HFF-Myc (cell line): ENCODE data around the gene SHISA7.

ENCODE experiments used
- DNase-seq: peaks from one replicate; pipeline ENCODE4 v3.0.0-alpha.2; 2011; ENCODE audit warnings: low read depth; ENCODE audit errors: extremely low read depth
- H3K4me3 ChIP-seq: replicated peaks from 2 replicates; pipeline ENCODE4 v1.5.1; 2011; ENCODE audit warnings: low read depth, mild to moderate bottlenecking, control low read depth, low read length
- TF ChIP-seq, protein P1 (sequence below): IDR thresholded peaks from 2 replicates; pipeline ENCODE4 v1.5.1; 2012; ENCODE audit warnings: mild to moderate bottlenecking, low read depth, low read length, control low read depth; ENCODE audit errors: missing control alignments

The SHISA7 gene

DNA sequence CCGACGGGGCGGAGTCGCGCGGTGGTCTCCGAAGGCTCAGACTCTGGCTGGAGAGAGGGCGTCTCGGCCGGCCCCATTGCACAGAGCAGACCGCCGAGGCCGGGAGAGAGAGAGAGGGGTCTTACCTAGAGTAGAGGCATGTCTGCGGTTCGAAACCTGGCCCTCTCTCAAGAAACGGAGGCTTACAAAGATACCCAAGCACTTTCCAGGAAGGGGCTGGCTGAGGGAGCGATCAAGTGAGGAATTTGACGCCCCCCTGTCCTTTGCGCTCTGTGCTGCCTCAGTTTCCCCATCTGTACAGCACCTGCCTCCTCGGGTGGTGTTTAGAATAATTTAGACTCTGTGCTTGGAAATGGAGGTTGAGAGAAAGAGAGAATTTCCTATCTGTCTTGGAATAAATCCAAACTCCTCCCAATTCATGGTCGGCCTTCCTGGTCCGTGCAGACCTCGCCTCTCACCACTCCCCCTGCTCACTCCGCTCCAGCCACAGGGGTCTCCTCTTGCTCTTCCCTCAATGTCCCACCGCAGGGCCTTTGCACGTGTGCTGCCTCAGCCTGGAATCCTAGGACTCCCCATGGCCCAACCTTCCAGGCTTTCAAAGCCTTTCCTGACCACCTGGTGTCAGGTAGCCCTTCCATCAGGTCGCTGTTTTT is 19.0 kb upstream of the SHISA7 start:
- TF ChIP-seq, protein P1, sequence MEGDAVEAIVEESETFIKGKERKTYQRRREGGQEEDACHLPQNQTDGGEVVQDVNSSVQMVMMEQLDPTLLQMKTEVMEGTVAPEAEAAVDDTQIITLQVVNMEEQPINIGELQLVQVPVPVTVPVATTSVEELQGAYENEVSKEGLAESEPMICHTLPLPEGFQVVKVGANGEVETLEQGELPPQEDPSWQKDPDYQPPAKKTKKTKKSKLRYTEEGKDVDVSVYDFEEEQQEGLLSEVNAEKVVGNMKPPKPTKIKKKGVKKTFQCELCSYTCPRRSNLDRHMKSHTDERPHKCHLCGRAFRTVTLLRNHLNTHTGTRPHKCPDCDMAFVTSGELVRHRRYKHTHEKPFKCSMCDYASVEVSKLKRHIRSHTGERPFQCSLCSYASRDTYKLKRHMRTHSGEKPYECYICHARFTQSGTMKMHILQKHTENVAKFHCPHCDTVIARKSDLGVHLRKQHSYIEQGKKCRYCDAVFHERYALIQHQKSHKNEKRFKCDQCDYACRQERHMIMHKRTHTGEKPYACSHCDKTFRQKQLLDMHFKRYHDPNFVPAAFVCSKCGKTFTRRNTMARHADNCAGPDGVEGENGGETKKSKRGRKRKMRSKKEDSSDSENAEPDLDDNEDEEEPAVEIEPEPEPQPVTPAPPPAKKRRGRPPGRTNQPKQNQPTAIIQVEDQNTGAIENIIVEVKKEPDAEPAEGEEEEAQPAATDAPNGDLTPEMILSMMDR = no peak
- DNase-seq = no peak
- peak overlapping the region; percentile 92 for H3K4me3 ChIP-seq

- TF ChIP-seq, protein P1 = no peak
- H3K4me3 ChIP-seq = peak within 1 kb of the TSS; percentile 92
- DNase-seq = peak; percentile 98
These were observed 18.3 kb upstream of the SHISA7 start, which contains the start of gene ISOC2 for GRCh38 chr19:55461259-55461973. Gene ISOC2 (minus strand): TSS chr19:55461642. CDS start chr19:55456486, 5,156 bp downstream.

- no peak for DNase-seq
- TF ChIP-seq, protein P1 = no peak
- H3K4me3 ChIP-seq = peak overlapping the region; percentile 92
These were observed 17.7 kb upstream of the SHISA7 start for GRCh38 chr19:55460670-55461258.

DNA sequence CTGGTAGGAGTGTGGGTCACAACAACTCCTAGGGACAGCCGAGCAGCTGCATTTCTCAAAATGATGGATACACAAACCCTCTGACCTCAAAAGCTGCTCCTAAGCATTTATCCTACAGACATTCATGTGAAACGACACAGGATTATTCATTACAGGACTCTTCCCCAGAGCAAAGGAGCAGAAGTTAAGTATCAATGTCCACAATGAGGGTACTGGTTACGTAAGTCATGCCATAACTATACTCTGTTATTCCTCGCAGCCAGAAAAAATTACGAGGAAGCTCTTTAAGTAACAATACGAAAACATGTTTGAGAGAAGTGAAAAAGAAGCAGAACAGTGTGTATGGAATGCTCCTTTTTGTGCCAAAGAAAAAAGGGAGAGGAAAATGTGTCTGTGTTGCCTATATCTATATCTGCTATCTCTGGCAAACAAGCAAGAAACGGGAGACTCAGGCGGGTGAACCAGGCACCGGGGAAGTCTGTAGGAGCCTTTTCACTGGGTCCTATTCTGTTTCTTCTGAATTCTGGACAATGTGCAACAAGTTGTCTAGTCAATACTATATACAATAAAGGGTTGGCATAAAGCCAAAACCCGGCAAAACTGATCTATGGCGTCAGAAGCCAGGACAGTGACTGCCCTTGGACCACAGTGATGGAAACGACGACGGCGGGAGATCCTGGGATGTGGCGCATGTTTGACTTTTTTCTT is 17.0 kb upstream of the SHISA7 start:
- H3K4me3 ChIP-seq = peak overlapping the region; percentile 92
- DNase-seq = no peak
- TF ChIP-seq, protein P1 = no peak

DNA sequence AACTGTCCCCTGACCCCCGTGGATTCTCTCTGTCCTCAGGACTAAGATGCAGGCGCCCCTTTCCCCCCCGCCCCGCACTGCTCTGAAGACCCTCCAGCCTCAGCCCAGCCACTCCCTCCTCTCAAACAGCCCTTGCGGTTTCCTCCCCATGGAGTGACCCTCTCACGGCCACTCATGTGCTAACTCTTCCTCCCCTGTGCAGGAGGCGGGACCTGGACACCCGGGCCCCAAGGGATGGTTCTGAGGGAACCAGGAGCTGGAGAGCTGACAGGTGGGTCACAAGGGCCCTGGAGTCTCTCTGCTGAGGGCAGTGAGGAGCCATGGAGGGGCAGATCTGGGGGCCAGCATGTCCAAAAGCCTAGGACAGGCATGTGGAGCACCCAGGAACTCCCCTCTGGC is 16.4 kb upstream of the SHISA7 start:
- TF ChIP-seq, protein P1 = no peak
- peak overlapping the region; percentile 92 for H3K4me3 ChIP-seq
- no peak for DNase-seq

GRCh38 chr19:55457683-55458457 is 14.8 kb upstream of the SHISA7 start:
- TF ChIP-seq, protein P1 = no peak
- DNase-seq = no peak
- H3K4me3 ChIP-seq = no peak overlapping the region
